ENCODE data around the gene PLA2G6. TPM values are rescaled to one million over a fixed set of nuclear protein-coding genes. Genes with fewer than 3 reads are reported as not detected.

PLA2G6 gene
- total RNA-seq, 1 experiment from 2014 or later = 29.9 TPM

- ATAC-seq (no peak), DNase-seq (ENCODE audit: low spot score) (no peak)
- TF ChIP-seq ZNF425 (CRISPR knock-in tag; conservative IDR thresholded peaks at IDR 0.05) (no peak), ZMAT4 (CRISPR knock-in tag; IDR thresholded peaks at IDR 0.05) (no peak), ZSCAN18 (CRISPR knock-in tag; IDR thresholded peaks at IDR 0.05) (no peak), MAX (CRISPR knock-in tag; IDR thresholded peaks at IDR 0.05) (no peak), CDX4 (CRISPR knock-in tag; IDR thresholded peaks at IDR 0.05; ENCODE audit: borderline replicate concordance) (no peak), NFE2L1 (CRISPR knock-in tag; IDR thresholded peaks at IDR 0.05) (no peak), TEAD4 (CRISPR knock-in tag; IDR thresholded peaks at IDR 0.05) (no peak), TP53 (CRISPR knock-in tag; IDR thresholded peaks at IDR 0.05) (no peak), ZNF423 (CRISPR knock-in tag; IDR thresholded peaks at IDR 0.05) (no peak), USF1 (CRISPR knock-in tag; IDR thresholded peaks at IDR 0.05) (no peak), PRRX2 (CRISPR knock-in tag; IDR thresholded peaks at IDR 0.05) (no peak), ZNF512 (CRISPR knock-in tag; IDR thresholded peaks at IDR 0.05; ENCODE audit: borderline replicate concordance) (no peak), E2F4 (CRISPR knock-in tag; IDR thresholded peaks at IDR 0.05; ENCODE audit: borderline replicate concordance, low read depth) (no peak), HMGXB4 (CRISPR knock-in tag; IDR thresholded peaks at IDR 0.05) (no peak), EMX1 (CRISPR knock-in tag; IDR thresholded peaks at IDR 0.05) (no peak), STAT6 (CRISPR knock-in tag; conservative IDR thresholded peaks at IDR 0.05; ENCODE audit: low read depth) (no peak), CBFB (CRISPR knock-in tag; IDR thresholded peaks at IDR 0.05; ENCODE audit: low read depth) (no peak), ZBTB21 (CRISPR knock-in tag; IDR thresholded peaks at IDR 0.05; ENCODE audit: borderline replicate concordance) (no peak)
- Mint-ChIP-seq H3K9me3 (no peaks in the 10 kb centered on the region), H3K4me3 (no peak overlapping the region), H3K27ac (no peak overlapping the region), H3K4me1 (peaks cover 11% of the 10 kb centered on the region), H3K36me3 (peaks cover 11% of the 10 kb centered on the region), H3K27me3 (ENCODE audit: low read depth) (no peaks in the 10 kb centered on the region)
- CTCF ChIA-PET = no interaction called here
- POLR2A ChIA-PET = interaction anchor here (0.9 kb wide), 1 partner anchor 29 kb away, joined by 3 read pairs; no protein-coding TSS in a partner anchor
These were observed 41.8 kb upstream of the PLA2G6 start for GRCh38 chr22:38223289-38223960.
